SK-N-MC (cell line): ENCODE data around the gene GKN1.

Experiments used
- EZH2 ChIP-seq: fragments of 200-600 bp; sonication (generic); IDR thresholded peaks from one replicate; pipeline ENCODE4 v1.6.1; 2017; ENCODE audit warnings: antibody characterized with exemption
- POLR2AphosphoS5 ChIP-seq: IDR thresholded peaks from 2 replicates; pipeline ENCODE4 v1.6.1; 2012; ENCODE audit warnings: mild to moderate bottlenecking, low read depth, low read length, borderline replicate concordance

- no peak for TF ChIP-seq EZH2
- no peak for TF ChIP-seq POLR2AphosphoS5
These were observed 6.2 kb upstream of the GKN1 start for GRCh38 chr2:68968221-68968620.
